Activated T-cell treated with anti-CD3 and anti-CD28 coated beads, Interleukin-2, amount 50 U/mL, for 1 hour (primary cell): Measurements from ENCODE around the gene MKNK1.
"Not testable (repeated sequence)": the region's sequence is repeated elsewhere in the genome, so short reads cannot be mapped to it uniquely, and the experiment has no call there.

Experiments used
- DNase-seq: peaks from one replicate; pipeline ENCODE4 v3.0.0-alpha.2; 2020

The MKNK1 gene

GRCh38 chr1:46603858-46604549 lies at the start of gene MKNK1:
Gene MKNK1 (minus strand): TSS chr1:46604268. CDS start chr1:46583327, 20,941 bp downstream.
- peak; percentile 98 for DNase-seq

GRCh38 chr1:46653405-46653958 lies 49.4 kb upstream of the MKNK1 start:
- DNase-seq: no peak

DNA sequence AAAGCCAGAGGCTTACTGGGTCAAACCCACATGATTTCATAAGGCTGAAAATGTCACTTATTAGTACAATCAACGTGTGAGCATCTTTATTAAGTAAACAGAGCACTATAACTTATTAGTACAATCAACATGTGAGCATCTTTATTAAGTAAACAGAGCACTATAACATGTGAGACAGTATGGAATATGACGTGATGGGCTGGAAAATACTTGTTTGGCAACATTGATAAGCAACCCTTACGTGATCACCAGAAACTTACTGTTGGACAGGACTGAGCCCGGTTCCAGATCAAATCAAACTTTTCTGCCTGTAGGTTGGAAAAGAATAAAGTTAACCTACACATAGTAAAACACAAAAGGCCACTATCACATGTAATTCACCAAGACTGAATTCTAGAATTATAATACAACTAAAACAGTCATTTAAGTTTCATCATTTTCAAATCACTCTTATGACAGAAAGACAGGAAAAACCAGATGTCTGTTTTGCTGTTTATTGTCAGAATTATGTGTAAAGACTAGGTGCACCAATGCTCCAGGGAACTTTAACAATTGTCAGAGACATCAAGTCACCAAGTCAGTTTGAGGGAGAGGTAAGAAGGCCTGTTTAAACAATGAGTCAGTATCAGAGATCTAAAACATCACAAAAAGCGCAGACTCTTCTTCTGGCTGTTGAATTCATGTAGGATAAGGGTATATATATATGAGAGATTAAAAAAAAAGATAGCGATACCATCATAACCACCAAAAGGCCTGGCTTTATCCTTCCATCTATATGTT lies 48.4 kb upstream of the MKNK1 start:
- DNase-seq: no peak

DNA sequence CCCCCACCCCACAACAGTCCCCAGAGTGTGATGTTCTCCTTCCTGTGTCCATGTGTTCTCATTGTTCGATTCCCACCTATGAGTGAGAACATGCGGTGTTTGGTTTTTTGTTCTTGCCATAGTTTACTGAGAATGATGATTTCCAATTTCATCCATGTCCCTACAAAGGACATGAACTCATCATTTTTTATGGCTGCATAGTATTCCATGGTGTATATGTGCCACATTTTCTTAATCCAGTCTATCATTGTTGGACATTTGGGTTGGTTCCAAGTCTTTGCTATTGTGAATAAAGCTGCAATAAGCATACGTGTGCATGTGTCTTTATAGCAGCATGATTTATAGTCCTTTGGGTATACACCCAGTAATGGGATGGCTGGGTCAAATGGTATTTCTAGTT lies 47.1 kb upstream of the MKNK1 start:
- not testable (repeated sequence) for DNase-seq

DNA sequence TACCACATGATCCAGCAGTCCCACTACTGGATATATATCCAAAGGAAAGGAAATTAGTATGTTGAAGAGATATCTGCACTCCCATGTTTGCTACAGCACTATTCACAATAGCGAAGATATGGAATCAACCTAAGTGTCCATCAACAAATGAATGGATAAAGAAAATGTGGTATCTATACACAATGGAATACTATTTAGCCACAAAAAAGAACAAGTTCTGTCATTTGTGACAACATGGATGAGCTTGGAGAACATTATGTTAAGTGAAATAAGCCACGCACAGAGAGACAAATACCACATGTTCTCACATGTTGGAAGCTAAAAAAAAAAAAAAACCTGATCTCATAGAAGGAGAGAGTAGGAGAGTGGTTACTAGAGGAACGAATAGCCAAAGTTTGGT lies 46.4 kb upstream of the MKNK1 start:
- no peak for DNase-seq

GRCh38 chr1:46649764-46650163 lies 45.7 kb upstream of the MKNK1 start:
- no peak for DNase-seq

- no peak for DNase-seq
Measured at GRCh38 chr1:46647611-46648010, 43.5 kb upstream of the MKNK1 start.

DNA sequence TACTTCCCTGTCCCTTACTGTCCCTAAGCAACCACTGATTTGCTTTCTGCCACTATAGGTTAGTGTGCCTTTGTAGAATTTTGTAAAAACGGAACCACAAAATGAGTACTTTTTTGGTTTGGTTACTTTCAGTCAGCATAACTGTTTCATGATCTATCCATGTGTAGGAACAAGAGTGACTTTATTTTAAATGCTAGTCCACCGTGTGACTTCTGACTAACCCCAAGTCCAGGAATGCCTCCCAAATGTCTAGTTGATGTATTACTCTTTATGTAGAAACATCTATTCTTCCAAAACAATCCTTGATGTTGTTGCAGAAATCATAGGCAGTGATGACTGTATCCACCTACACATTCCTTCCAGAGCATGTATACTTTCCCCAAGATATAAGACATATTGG lies 42.8 kb upstream of the MKNK1 start:
- DNase-seq: no peak

DNA sequence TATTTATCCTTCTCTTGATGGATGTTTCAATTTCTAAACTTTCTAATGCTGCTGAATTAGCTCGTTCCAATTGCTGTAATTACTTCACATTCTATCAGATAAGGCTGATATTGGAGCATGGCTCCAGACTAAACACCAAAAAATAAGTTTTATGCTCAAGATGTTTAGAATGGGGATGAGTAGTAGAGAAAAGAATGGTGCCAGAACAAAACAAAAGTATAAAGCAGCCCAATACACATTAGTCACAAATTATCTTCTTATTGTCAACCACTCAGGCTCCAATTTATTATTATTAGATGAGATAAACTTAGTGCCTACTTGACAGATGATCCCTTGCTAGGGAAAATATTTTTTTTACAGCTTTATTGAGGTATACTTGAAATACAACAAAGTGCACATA lies 42.3 kb upstream of the MKNK1 start:
- no peak for DNase-seq

DNA sequence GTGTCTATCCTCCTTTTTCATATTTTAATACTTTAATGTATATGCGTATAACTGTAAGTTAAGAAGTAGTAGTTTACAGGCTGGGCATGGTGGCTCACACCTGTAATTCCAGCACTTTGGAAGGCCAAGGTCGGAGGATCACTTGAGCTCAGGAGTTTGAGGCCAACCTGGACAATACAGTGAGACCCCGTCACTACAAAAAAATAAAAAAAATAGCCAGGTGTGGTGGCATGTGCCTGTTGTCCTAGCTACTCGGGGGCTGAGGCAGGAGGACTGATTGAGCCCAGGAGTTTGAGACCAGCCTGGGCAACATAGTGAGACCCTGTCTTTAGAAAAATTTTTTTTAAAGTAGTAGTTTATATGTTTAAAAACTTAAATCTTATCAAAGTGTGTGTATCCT lies 41.7 kb upstream of the MKNK1 start:
- no peak for DNase-seq

DNA sequence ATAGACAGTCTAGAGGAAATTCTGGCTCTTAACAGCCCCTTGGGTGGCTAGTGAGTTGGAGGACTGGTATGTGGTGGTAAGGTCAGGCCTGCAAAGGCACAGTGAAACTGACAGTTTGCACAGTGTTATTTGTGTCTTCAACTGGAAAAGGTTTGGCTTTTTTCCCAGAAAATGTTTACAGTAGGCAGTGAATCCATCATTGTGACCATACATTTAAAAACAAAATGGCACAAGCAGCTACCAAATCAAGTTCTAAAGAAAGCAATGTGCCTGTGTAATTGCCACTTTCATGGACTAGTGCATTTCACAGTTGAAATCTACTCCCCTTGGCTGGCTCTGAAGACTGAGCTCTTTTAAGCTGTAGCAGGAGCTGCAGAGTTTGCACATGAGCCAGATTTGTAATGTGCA lies 39.3 kb upstream of the MKNK1 start:
- DNase-seq: no peak

GRCh38 chr1:46642115-46642680 lies 38.1 kb upstream of the MKNK1 start:
- no peak for DNase-seq

DNA sequence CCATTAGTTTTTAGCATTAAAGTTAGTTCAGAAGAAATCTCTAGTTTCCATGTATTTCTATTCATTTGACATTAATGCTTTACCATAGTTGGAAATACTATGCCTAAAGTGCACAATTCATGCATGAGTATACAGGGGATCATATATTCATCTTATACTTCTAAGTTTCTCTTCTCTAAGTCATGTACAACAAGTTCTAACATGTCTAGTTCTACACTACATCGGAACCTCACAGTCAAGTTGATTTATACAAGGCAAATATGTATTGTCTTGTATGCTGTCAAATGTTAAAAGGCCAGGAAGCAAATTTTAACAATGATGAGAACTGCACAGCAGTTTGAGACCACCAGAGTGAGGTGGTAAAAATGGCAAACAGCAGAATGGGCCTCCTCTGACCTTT lies 35.5 kb upstream of the MKNK1 start:
- DNase-seq: no peak

DNA sequence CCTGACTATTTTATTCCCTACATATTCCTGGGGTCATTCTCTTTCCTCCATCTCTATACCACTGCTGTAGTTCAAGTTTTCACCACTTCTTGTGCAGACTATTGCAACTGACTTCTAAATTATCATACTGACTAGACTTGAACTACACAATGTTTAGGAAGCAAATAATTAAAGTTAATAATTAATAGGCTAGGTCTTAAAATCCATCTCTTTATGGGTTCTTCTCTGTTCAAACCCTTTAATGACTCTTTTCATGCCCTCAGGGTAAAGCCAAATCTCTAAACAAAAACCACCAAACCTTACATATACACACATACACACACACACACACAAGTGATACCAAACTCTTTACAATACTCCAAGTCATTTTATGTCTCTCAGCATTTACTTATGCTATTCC lies 34.9 kb upstream of the MKNK1 start:
- no peak for DNase-seq

DNA sequence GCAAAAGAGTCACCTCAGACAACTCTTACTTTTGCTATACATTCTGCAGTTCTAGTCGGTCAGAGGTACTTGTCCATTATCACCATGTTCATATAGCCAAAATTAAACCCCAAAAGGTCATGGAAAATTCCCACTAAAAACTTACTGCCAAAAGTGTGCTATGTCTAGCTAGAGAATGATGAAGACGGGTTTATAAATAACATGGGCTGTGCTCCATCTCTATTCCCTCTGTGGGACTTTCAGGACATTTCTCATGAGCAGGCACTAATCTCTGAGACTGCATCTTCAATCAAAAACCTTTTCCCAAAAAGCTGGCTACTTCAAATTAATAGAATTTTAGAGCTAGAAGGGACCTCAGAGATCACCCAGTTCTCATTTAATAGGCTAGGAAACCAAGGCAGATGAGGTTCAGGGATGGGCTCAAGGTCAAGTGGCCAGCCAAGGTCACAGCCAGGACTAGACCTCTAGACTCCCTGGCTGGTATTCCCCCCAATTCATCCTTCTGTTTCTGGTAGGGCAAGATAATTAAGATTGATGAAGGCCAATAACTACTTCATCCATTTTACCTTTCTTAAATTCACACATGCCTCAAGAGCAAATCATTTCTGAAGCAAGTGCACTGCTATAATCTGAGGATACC lies 33.5 kb upstream of the MKNK1 start:
- DNase-seq: no peak

DNA sequence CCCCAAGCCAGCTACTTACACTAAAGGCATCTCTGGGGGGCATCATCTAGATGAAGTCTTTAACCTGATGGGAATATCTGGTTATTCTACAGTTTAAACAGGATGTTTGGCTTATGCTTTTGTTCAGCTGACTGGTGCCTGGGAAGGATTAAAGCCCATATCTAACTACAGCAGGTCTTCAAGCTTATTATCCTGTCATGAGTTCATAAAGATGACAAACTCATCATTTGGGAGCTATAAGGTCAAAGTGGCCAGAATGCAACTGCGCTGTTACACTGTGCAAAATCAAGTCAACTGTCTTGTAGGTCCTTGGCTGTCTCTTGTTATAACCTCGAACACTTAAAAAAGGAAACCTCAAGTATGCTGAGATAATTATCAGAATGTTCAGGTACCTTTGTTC lies 31.1 kb upstream of the MKNK1 start:
- no peak for DNase-seq

GRCh38 chr1:46630719-46631118 lies 26.7 kb upstream of the MKNK1 start:
- no peak for DNase-seq

GRCh38 chr1:46623743-46624644 lies 19.9 kb upstream of the MKNK1 start:
- DNase-seq: no peak

DNA sequence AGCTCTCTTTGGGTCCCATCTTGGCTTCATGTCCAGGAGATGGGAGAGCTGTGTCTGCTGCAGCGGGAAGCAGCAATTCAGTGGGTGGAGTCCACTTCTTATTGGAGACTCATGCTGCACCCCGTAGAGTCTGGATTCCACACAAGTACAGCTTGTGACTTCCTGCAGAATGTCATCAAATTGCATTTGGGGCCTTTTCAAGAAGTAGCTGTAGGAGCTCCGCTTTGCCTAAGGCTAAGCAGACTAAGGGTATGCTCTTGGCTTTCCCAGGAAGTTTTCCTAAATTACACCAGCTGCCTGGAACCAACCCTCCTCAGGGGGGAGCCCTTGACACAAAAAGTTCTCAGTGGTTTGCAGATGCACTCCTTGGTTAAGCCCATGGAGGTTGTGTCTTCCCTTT lies 18.3 kb upstream of the MKNK1 start:
- no peak for DNase-seq

DNA sequence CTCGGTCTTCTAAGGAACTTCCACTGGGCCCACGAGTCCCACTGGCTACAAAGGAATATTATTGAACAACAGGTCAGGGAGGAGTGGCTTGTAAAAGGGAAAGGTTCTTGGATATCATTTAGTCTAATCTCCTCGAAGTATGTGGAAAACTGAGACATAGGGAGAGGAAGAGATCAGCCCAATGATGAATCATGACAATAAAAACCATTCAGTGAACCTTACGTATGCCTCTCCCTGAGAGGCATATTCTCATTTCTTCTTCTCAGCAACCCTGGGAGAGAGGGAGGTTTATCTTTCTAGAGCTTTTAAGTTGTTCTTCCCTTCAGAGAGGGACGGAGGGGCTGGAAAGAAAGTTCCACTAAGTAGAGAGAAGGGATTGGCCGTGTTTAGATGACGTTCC lies 17.9 kb upstream of the MKNK1 start:
- no peak for DNase-seq

DNA sequence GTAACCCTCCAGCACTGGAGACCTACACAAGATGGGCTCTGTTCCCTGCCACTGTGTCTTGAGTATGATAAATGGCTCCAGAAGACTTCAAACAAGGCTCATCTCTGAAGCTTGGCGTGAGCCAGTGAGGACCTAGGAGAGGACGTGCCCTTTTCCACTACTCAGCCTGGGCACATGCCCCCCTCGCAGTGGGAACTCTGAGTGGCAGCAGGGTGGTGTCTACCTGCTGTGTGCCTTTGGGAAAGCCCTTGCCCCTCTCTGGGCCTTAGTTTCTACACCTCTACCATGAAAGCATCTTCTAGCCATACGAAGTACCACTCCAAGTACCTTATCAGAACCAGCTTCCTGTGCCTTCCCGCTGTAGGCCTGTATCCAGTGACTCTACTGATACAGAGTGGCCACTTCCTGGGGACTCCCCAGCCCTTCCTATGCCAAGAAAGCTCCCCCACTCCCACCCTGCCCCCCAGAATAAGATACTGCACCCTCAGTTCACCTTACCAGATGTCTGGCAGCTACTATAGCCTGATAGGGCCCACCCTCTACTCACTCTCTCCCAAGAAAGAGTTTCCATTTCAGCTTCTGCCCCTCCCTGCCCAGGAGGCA lies 15.7 kb upstream of the MKNK1 start:
- no peak for DNase-seq
